Gastrocnemius medialis (tissue), 4 donors: ENCODE results near the gene PPFIA2. TPM values are rescaled to one million over a fixed set of nuclear protein-coding genes. Genes with fewer than 3 reads are reported as not detected.

Source experiments
- ATAC-seq, 2 donors: fragments of 150-250 bp; one replicate each; pipeline ENCODE4 v1.9.1; 2016
- DNase-seq, 2 donors: peaks; one replicate each; pipeline ENCODE4 v3.0.0-alpha.2; 2019
- H3K27ac ChIP-seq, 4 donors: fragments of 200-600 bp; sonication (generic); 1 replicate in 1 of 4; 2 replicates in 3 of 4; pipeline ENCODE4 v1.5.1; 2016 to 2018; ENCODE audit warnings: mild to moderate bottlenecking in 2 of 4, moderate library complexity in 1 of 4
- H3K27me3 ChIP-seq, 3 donors: fragments of 200-600 bp; sonication (generic) in 2 of 3; 1 replicate in 1 of 3; 2 replicates in 2 of 3; pipeline versions ENCODE4 v1.5.1 to v1.6.0; 2016 to 2019; ENCODE audit warnings: mild to moderate bottlenecking in 1 of 3, moderate library complexity in 1 of 3
- H3K36me3 ChIP-seq, 2 donors: fragments of 200-600 bp; sonication (generic) in 1 of 2; one replicate each; pipeline ENCODE4 v1.5.1; 2017 to 2018
- H3K4me1 ChIP-seq, 2 donors: fragments of 200-600 bp; sonication (generic) in 1 of 2; one replicate each; pipeline ENCODE4 v1.5.1; 2016 to 2017; ENCODE audit warnings: mild to moderate bottlenecking in 2 of 2
- H3K4me3 ChIP-seq, 4 donors: fragments of 200-600 bp; sonication (generic) in 3 of 4; 1 replicate in 1 of 4; 2 replicates in 3 of 4; pipeline ENCODE4 v1.5.1; 2016 to 2019; ENCODE audit warnings: mild to moderate bottlenecking in 2 of 4
- H3K9me3 ChIP-seq, 3 donors: fragments of 200-600 bp; sonication (generic) in 2 of 3; 1 replicate in 1 of 3; 2 replicates in 2 of 3; pipeline ENCODE4 v1.5.1; 2016 to 2019
- CTCF ChIP-seq, 5 experiments: fragments of 450-650 bp in 3 of 5; fragments of 200-600 bp in 2 of 5; sonication (generic) in 2 of 5; IDR thresholded peaks in 4 of 5; conservative IDR thresholded peaks in 1 of 5; 1 replicate in 4 of 5; 2 replicates in 1 of 5; pipeline ENCODE4 v1.5.1; 2016 to 2019; ENCODE audit warnings: antibody characterized with exemption in 5 of 5, mild to moderate bottlenecking in 3 of 5, moderate library complexity in 3 of 5
- POLR2A ChIP-seq, 2 donors: fragments of 450-650 bp; IDR thresholded peaks; one replicate each; pipeline ENCODE4 v1.6.1; 2017; ENCODE audit warnings: antibody characterized with exemption in 2 of 2, mild to moderate bottlenecking in 2 of 2, moderate library complexity in 2 of 2
- in situ Hi-C, 4 donors: fragments of 200-750 bp; cut with MboI; loops; one replicate each; pipeline versions ENCODE4 v1.15.0 to v1.8.0; 2017; ENCODE audit warnings: low sequenced_read_pairs in 4 of 4
- intact Hi-C: fragments of 100-400 bp; cut with DNase I; formaldehyde crosslinking; loops from one replicate; pipeline ENCODE4 v1.15.1; 2023; ENCODE audit warnings: low total_unique reads
- total RNA-seq, 4 donors: library from RNA; depleted of rRNA; stranded (reverse); fragments of >200 nt; gene quantifications; one replicate each; pipeline versions ENCODE4 v1.1.0 to v1.2.3, GENCODE V29; 2016

PPFIA2 gene
- total RNA-seq, 4 donors from 2014 or later = 0.04 TPM; not detected in 3

DNA sequence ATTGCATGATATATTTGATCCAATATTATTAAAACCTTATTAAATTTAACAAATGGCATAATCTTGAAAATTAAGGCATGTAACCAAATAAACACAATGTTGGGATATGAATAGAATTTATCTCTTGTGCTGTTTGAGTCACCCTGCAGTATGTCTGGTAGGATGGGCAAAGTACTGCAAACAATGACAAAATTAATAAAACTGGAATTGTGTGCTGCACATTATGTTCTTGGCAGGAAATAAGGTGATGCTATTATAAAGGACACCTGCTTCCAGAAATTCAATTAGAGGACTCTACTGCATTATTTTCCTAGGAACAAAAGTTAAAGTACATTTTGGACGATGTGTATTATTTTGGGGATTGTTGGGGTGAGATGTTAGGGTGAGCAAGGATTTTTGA is 132.7 kb downstream of the PPFIA2 start:
- H3K4me1 ChIP-seq = no peaks in the 10 kb centered on the region
- no peak for TF ChIP-seq CTCF (IDR thresholded peaks at IDR 0.05 in 4 of 5, conservative IDR thresholded peaks at IDR 0.05 in 1 of 5)
- TF ChIP-seq POLR2A (IDR thresholded peaks at IDR 0.05) = no peak
- H3K9me3 ChIP-seq = no peaks in the 10 kb centered on the region
- H3K27me3 ChIP-seq = no peaks in the 10 kb centered on the region
- no peaks in the 10 kb centered on the region for H3K36me3 ChIP-seq
- no peak for ATAC-seq
- intact Hi-C loops (loop anchor here (5.0 kb wide), 1 partner anchor 174 kb away; no protein-coding TSS in a partner anchor), in situ Hi-C loops (no loop called here)
- H3K4me3 ChIP-seq = no peak overlapping the region
- DNase-seq = no peak
- no peak overlapping the region for H3K27ac ChIP-seq

- intact Hi-C loops = no loop called here
- ATAC-seq (no peak), DNase-seq (no peak)
- Histone ChIP-seq H3K27me3 (no peaks in the 10 kb centered on the region), H3K4me3 (no peak overlapping the region), H3K36me3 (no peaks in the 10 kb centered on the region), H3K9me3 (no peaks in the 10 kb centered on the region), H3K4me1 (no peaks in the 10 kb centered on the region), H3K27ac (no peak overlapping the region)
- in situ Hi-C loops = no loop called here
- no peak for TF ChIP-seq CTCF (IDR thresholded peaks at IDR 0.05 in 4 of 5, conservative IDR thresholded peaks at IDR 0.05 in 1 of 5)
- TF ChIP-seq POLR2A (IDR thresholded peaks at IDR 0.05) = no peak
Observed at GRCh38 chr12:81617915-81618314, 141.2 kb downstream of the PPFIA2 start.

DNA sequence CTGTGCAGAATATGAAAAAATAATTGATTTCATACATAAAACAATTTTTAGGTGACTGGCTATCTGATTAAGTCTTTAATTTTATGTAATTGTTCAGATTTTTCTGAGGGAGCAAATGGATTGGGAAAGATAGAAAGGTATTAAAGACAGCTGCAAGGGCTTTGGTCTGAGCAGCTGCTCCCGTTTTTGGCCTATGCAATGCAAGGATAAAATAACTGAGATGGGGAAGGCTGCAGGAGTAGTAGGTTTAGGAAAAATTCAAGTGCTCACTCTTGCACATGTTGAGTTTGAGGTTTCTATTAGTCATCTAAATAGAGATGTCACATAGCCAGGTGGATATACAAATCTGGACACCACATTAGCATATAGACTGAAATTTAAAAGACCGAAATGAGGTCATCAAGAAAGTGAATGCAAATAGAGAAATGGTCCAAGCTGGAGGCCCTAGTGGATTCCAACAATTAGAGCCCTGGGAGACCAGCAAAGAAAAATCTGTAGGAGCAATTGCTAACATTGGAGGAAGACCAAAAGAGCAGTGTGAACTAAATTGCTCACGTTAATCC is 144.0 kb downstream of the PPFIA2 start:
- intact Hi-C loops = no loop called here
- Histone ChIP-seq H3K27ac (no peak overlapping the region), H3K36me3 (no peaks in the 10 kb centered on the region), H3K4me3 (no peak overlapping the region), H3K9me3 (no peaks in the 10 kb centered on the region), H3K4me1 (no peaks in the 10 kb centered on the region), H3K27me3 (no peaks in the 10 kb centered on the region)
- in situ Hi-C loops = no loop called here
- TF ChIP-seq POLR2A (IDR thresholded peaks at IDR 0.05) = no peak
- TF ChIP-seq CTCF (IDR thresholded peaks at IDR 0.05 in 4 of 5, conservative IDR thresholded peaks at IDR 0.05 in 1 of 5) = no peak
- DNase-seq (no peak), ATAC-seq (no peak)

GRCh38 chr12:81610955-81611889 is 147.9 kb downstream of the PPFIA2 start:
- Histone ChIP-seq H3K27ac (no peak overlapping the region), H3K4me3 (no peak overlapping the region), H3K27me3 (no peaks in the 10 kb centered on the region), H3K36me3 (no peaks in the 10 kb centered on the region), H3K4me1 (no peaks in the 10 kb centered on the region), H3K9me3 (no peaks in the 10 kb centered on the region)
- TF ChIP-seq POLR2A (IDR thresholded peaks at IDR 0.05) (no peak), CTCF (IDR thresholded peaks at IDR 0.05 in 4 of 5, conservative IDR thresholded peaks at IDR 0.05 in 1 of 5) (no peak)
- in situ Hi-C loops (no loop called here), intact Hi-C loops (no loop called here)
- ATAC-seq = no peak
- no peak for DNase-seq
